GM21390 (cell line): ENCODE data around the gene C16orf89.
"Not testable (repeated sequence)": the region's sequence is repeated elsewhere in the genome, so short reads cannot be mapped to it uniquely, and the experiment has no call there.

Experiments used
- ATAC-seq: cut with Tn5 transposase; IDR thresholded peaks from one replicate; pipeline ENCODE4 v1.9.1; 2021; ENCODE audit not compliant: unreplicated experiment

Gene C16orf89

GRCh38 chr16:5062790-5063765 lies 2.7 kb downstream of the C16orf89 start:
- no peak for ATAC-seq

DNA sequence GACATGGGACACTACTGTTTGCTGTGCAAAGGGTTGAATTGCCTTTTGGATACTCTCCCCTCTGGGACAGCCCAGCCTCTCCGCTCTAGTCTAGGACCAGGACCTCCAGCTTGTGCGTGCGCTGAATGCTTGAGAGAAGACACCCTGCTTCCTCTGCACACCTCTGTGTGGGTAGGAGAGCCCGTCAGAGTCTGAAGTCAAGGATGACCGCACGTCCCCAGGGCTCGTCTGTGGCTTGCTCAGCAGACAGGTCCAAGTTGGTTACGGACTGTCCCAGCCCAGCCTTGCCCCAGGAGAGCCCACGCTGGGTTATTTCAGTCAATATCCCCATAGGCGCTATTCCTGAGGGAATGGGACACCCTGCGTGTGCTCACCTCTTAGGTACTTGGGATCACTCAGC lies 3.7 kb downstream of the C16orf89 start:
- no peak for ATAC-seq

DNA sequence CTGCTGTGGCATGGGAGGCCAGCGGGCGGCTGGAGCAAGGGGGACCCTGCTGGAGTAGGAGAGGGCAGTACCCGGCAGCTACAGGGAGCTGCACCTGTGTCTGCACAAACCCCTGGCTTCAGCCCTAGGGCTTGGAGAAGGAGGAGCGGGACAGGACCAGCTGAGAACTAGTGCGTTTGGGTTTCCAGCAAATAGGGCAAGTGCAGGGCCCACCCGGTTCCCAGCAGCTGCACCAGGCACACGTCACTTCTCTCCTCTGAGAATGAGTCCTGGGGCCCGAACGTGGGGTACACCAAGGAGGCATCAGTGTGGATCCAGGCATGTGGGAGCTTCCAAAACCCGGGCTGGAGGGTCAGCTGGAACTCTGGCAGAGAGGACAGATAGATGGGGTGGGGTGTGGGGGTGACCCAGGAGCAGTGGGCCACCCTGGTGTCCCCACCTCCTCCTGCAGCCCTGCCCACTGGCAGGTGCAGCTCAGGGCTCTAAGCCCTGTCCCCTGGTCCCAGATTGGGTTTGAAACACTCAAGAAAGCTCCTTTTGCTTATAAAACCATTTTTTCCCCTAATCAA lies 5.6 kb downstream of the C16orf89 start:
- no peak for ATAC-seq

GRCh38 chr16:5059386-5060072 lies 6.2 kb downstream of the C16orf89 start:
- ATAC-seq, result no peak

DNA sequence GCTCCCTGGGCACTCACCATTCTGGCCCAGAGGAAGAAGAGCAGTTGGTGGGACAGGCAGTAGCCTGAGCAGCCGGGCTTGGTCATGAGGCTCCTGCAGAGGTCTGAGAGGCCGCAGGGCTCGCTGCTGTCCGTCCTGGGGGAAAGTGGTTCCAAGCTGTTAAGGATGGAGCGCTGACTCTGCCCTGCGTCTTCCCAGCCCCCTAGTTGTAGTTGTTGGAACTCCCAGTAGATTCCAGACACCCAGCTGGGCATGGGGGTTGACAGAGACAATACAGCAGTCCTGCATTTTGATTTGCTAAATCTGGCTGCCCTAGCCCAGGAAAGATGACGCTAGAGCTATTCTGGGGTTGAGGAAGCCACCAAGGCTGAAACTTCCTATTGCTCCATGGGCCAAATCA lies 7.3 kb downstream of the C16orf89 start:
- no peak for ATAC-seq

GRCh38 chr16:5056352-5056751 lies 9.4 kb downstream of the C16orf89 start:
- no peak for ATAC-seq

DNA sequence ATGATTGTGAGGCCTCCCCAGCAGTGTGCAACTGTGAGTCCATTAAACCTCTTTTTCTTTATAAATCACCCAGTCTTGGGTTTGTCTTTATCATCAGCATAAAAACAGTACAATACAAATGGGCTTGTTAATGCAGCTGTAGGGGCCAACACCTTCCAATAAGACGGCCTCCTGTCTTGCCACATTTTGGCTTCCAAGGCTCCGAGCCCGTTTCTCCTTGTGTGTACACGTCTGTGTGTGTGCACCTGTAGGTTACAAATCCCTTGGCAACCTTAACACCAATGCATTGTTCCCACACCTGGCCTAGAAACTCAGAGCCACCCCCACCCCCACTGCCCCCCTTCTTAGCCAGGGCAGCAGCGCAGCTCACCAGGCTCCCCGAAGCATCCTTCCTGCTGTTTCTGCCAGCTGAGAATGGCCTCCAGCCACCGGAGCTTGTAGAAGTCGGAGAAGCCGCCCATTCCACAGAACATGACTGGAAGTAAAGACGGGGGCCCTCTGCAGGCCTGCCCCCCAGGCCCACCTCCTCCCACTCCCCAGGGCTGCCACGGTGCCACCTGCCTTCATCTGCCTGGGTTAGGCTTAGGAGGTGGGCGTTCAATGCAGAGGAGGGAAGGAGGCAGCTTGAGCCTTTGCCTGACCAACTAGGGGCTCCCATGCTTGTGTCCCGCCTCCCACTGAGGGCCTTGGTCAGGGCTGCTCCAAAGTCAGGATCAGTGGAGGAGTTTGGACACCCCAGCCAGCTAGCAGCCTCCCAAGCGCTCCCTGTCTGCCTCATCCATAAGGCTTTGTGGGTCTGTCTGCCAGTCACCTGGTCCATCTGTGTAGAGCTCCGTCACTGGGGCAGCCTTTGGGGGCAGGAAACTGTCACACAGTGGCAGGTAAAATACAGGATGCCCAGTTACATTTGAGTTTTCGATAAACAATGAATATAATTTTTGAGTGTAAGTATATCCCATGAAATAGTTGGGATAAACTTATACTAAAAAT lies 10.6 kb downstream of the C16orf89 start:
- no peak for ATAC-seq

DNA sequence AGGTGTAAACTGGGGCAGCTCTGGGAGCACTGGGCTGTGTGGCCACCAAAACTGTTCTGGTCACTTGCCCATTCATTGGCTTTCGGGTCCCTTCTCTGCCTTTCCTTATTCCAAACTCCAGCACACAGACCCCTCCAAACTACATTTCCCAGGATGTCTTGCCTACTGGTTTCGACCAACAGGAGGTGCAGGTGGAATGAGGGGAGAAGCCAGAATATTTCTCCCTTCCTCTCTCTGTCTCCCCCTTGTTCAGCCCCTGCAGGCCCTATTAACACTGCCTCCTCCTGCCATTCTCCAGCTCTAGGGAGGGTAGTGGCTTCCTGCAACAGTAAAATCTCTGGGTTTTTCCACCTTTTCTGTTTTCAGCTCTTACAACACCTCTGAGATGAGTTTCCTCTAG lies 18.8 kb downstream of the C16orf89 start:
- ATAC-seq, result no peak

DNA sequence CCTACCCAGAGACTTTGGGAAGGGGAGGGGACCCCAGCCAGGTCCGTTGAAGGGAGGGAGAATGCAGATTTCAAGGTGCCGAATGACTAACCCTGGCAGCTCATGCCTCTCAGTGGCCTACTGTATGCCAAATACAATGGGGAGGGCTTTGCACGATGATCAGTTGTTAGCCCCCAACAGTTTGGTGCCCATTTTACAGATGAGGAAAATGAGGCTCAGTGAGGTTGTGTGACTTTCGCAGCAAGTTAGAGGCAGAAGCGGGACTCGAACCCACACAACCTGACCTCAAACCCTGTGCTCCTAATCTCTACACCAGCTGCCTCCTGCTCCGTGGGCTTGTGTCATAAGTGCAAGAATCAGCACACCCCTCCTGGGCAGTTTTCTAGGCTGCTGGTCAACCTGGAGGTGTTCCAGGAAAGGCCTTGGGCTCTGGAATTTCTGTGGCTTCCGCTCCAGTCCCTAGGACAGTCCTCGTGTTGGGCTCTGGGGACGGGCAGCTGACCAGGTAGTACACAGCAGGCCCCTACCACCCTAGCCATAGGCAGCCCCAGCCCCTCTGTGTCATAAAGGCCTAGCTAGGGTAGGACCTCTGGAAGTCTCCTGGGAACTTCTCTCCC lies 20.1 kb downstream of the C16orf89 start:
- no peak for ATAC-seq

DNA sequence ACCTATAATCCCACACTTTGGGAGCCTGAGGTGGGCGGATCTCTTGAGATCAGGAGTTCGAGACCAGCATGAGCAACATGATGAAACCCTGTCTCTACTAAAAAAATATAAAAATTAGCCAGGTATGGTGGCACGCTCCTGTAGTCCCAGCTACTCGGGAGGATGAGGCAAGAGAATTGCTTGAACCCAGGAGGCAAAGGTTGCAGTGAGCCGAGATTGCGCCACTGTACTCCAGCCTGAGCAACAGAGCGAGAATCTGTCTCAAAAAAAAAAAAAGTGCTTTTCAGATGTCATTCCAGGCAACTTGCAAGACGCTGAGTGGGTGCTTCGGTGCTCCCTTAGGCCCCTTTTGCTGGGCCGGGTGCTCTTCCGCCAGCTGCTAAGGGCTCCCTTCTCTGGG lies 21.2 kb downstream of the C16orf89 start:
- ATAC-seq, result not testable (repeated sequence)

- no peak for ATAC-seq
These were observed 21.7 kb downstream of the C16orf89 start for GRCh38 chr16:5044011-5044540.

DNA sequence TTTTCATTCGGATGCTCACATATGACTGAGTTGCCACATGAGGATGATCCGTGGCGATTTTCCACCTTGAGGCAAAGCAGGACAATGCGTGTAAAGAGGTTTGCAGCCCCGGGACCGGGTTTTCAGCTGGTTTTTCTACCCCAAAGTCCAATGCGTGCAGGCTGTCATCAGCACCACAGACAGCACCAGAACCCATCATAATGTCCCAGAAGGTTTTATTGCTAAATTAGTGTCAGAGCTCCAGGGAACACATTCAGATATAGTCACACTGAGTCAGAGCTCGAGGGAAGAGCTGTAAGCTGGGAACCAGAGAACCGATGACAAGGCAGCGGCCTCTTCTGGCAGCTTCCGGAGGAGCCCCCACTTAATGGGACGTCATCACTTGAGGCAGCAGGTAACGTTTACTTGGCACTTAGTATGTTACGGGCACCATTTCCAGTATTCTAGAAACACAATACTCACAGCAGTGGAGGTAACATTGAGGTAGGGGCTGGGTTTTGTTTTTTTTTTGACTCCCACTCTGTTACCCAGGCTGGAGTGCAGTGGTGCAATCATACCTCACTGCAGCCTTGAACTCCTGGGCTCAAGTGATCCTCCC lies 23.1 kb downstream of the C16orf89 start:
- ATAC-seq, result no peak

GRCh38 chr16:5041600-5042133 lies 24.1 kb downstream of the C16orf89 start:
- ATAC-seq, result peak; percentile 72

GRCh38 chr16:5040451-5040850 lies 25.3 kb downstream of the C16orf89 start:
- ATAC-seq, result no peak

- ATAC-seq, result no peak
These were observed 29.3 kb downstream of the C16orf89 start for GRCh38 chr16:5036228-5037156.

DNA sequence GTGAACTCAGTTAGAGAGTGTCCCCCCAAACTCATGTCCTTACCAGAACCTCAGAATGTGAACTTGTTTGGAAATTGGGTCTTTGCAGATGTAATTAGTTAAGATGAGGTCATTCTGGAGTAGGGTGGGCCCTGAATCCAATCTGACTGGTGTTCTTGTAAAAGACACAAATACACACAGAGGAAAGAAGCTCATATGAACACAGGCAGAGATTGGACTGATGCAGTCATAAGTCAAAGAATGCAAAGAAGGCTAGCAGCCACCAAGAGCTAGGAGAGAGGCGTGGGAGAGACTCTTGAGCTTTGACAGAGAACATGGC lies 29.9 kb downstream of the C16orf89 start:
- ATAC-seq, result no peak

DNA sequence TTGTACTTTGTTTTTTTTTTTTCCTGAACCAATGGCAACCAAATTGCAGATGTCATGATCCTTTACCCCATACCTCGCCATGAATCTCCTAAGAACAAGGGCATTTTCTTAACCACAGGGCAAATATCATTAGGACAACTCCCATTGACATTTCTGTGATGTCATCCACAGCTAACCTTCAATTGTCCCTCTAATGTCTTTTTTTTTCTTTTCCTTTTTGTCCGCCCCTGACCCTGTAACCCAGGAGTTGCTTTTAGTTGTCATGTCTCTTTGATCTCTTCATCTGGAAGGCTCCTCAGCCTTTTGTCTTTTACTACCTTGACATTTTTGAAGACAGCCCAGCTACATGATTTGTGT lies 31.6 kb downstream of the C16orf89 start:
- ATAC-seq, result no peak
